Endothelial cell (in vitro differentiated cells): Measurements from ENCODE around the gene TMEM109. TPM values are rescaled to one million over a fixed set of nuclear protein-coding genes. Genes with fewer than 3 reads are reported as not detected.

Experiments used
- DNase-seq: peaks from one replicate; pipeline ENCODE4 v3.0.0; 2021; ENCODE audit warnings: low spot score
- H3K27ac Mint-ChIP-seq: one replicate; pipeline ENCODE4 v1.8.0; 2021; ENCODE audit warnings: mixed read lengths, inconsistent platforms; ENCODE audit not compliant: unreplicated experiment
- H3K27me3 Mint-ChIP-seq: one replicate; pipeline ENCODE4 v1.8.0; 2021; ENCODE audit warnings: mild to moderate bottlenecking, moderate library complexity, mixed read lengths, inconsistent platforms; ENCODE audit not compliant: unreplicated experiment
- H3K36me3 Mint-ChIP-seq: one replicate; pipeline ENCODE4 v1.8.0; 2021; ENCODE audit warnings: mild to moderate bottlenecking, low read depth, mixed read lengths, inconsistent platforms; ENCODE audit not compliant: unreplicated experiment
- H3K4me1 Mint-ChIP-seq: one replicate; pipeline ENCODE4 v1.8.0; 2021; ENCODE audit warnings: mild to moderate bottlenecking, mixed read lengths, inconsistent platforms; ENCODE audit not compliant: unreplicated experiment
- H3K4me3 Mint-ChIP-seq: one replicate; pipeline ENCODE4 v1.8.0; 2021; ENCODE audit warnings: mild to moderate bottlenecking, mixed read lengths, inconsistent platforms; ENCODE audit not compliant: unreplicated experiment
- H3K9me3 Mint-ChIP-seq: one replicate; pipeline ENCODE4 v1.8.0; 2021; ENCODE audit warnings: mixed read lengths, inconsistent platforms; ENCODE audit not compliant: unreplicated experiment
- CTCF ChIP-seq: fragments of 200-600 bp; sonication (generic); IDR thresholded peaks from one replicate; pipeline ENCODE4 v1.5.0; 2021; ENCODE audit warnings: antibody characterized with exemption; ENCODE audit not compliant: unreplicated experiment
- total RNA-seq: library from RNA; stranded (reverse); fragmentation: NEBNext Ultra II Directional; extraction: Animal tissue kit (Norgen Biotek cat#: 25700); gene quantifications from one replicate; pipeline ENCODE4 v1.2.1, GENCODE V29; 2021; ENCODE audit not compliant: unreplicated experiment

Gene TMEM109
- total RNA-seq, 1 donor from 2014 or later: 95.1 TPM

- peaks cover 37% of the 10 kb centered on the region for H3K36me3 Mint-ChIP-seq
Measured at GRCh38 chr11:60930394-60930793, 16.4 kb downstream of the TMEM109 start.

GRCh38 chr11:60931917-60932316 lies 18.0 kb downstream of the TMEM109 start:
- H3K4me3 Mint-ChIP-seq: no peak overlapping the region
- H3K27ac Mint-ChIP-seq: no peak overlapping the region
- H3K27me3 Mint-ChIP-seq: peaks cover 8% of the 10 kb centered on the region
- no peaks in the 10 kb centered on the region for H3K9me3 Mint-ChIP-seq
- no peaks in the 10 kb centered on the region for H3K4me1 Mint-ChIP-seq
- peaks cover 35% of the 10 kb centered on the region for H3K36me3 Mint-ChIP-seq
- no peak for TF ChIP-seq CTCF
- no peak for DNase-seq

More at GRCh38 chr11:60930394-60930793, 16.4 kb downstream of the TMEM109 start:
- DNase-seq: no peak
- H3K27ac Mint-ChIP-seq: no peak overlapping the region
- no peak for TF ChIP-seq CTCF
- peaks cover 11% of the 10 kb centered on the region for H3K4me1 Mint-ChIP-seq
- no peak overlapping the region for H3K4me3 Mint-ChIP-seq
- peaks cover 7% of the 10 kb centered on the region for H3K27me3 Mint-ChIP-seq
- no peaks in the 10 kb centered on the region for H3K9me3 Mint-ChIP-seq

GRCh38 chr11:60932605-60933356 lies 18.8 kb downstream of the TMEM109 start:
- TF ChIP-seq CTCF: no peak
- Mint-ChIP-seq H3K9me3 (no peaks in the 10 kb centered on the region), H3K36me3 (peaks cover 35% of the 10 kb centered on the region), H3K27ac (no peak overlapping the region), H3K4me1 (no peaks in the 10 kb centered on the region), H3K27me3 (peaks cover 8% of the 10 kb centered on the region), H3K4me3 (no peak overlapping the region)
- DNase-seq: no peak

- Mint-ChIP-seq H3K27me3 (peaks cover 10% of the 10 kb centered on the region), H3K4me3 (peak overlapping the region; percentile 11), H3K4me1 (peaks cover 4% of the 10 kb centered on the region), H3K9me3 (no peaks in the 10 kb centered on the region), H3K27ac (no peak overlapping the region), H3K36me3 (peaks cover 35% of the 10 kb centered on the region)
- no peak for DNase-seq
- no peak for TF ChIP-seq CTCF
Measured at GRCh38 chr11:60933416-60934123, 19.6 kb downstream of the TMEM109 start.
